ENCODE data around the gene PRMT3. TPM values are rescaled to one million over a fixed set of nuclear protein-coding genes. Genes with fewer than 3 reads are reported as not detected.

Gene PRMT3
- total and polyA plus RNA-seq, 10 donors: 6.9 to 20.7 (median 13.8) TPM

- no peak for TF ChIP-seq CTCF (IDR thresholded peaks at IDR 0.05 in 8 of 11, conservative IDR thresholded peaks at IDR 0.05 in 3 of 11)
- no peak for TF ChIP-seq POLR2A (IDR thresholded peaks at IDR 0.05)
- TF ChIP-seq POLR2AphosphoS5 (IDR thresholded peaks at IDR 0.05): no peak
- Histone ChIP-seq H3K36me3 (no peaks in the 10 kb centered on the region), H3K4me3 (no peak overlapping the region), H3K9me3 (no peaks in the 10 kb centered on the region), H3K4me1 (no peaks in the 10 kb centered on the region), H3K27me3 (replicated peaks in 1 of 7) (peaks cover 0 to 2% (median 0%) of the 10 kb centered on the region in 7 donors), H3K27ac (no peak overlapping the region)
- 92 to 96% (median 92%) methylated on average over 7 of the region's 7 CpGs for WGBS, 5 donors
- intact Hi-C loops (cut with DNase I; ENCODE audit: low total_unique reads): no loop called here
- DNase-seq: no peak
Measured at GRCh38 chr11:20518323-20518834, 130.9 kb downstream of the PRMT3 start.

GRCh38 chr11:20522536-20522935, 135.0 kb downstream of the PRMT3 start:
- Histone ChIP-seq H3K27ac (no peak overlapping the region), H3K4me3 (no peak overlapping the region), H3K9me3 (no peaks in the 10 kb centered on the region), H3K27me3 (replicated peaks in 1 of 7) (peaks cover 0 to 4% (median 0%) of the 10 kb centered on the region in 7 donors), H3K36me3 (no peaks in the 10 kb centered on the region), H3K4me1 (no peaks in the 10 kb centered on the region)
- 32 to 49% (median 37%) methylated on average over 1 of the region's 1 CpG for WGBS, 5 donors
- intact Hi-C loops (cut with DNase I; ENCODE audit: low total_unique reads): no loop called here
- no peak for TF ChIP-seq CTCF (IDR thresholded peaks at IDR 0.05 in 8 of 11, conservative IDR thresholded peaks at IDR 0.05 in 3 of 11)
- no peak for TF ChIP-seq POLR2A (IDR thresholded peaks at IDR 0.05)
- TF ChIP-seq POLR2AphosphoS5 (IDR thresholded peaks at IDR 0.05): no peak
- no peak for DNase-seq

GRCh38 chr11:20529757-20530156, 142.2 kb downstream of the PRMT3 start:
- peaks cover 0 to 5% (median 0%) of the 10 kb centered on the region in 7 donors for H3K27me3 ChIP-seq (replicated peaks in 1 of 7)
- no peaks in the 10 kb centered on the region for H3K36me3 ChIP-seq
- no peak for DNase-seq
- intact Hi-C loops (cut with DNase I; ENCODE audit: low total_unique reads): no loop called here
- H3K9me3 ChIP-seq: no peaks in the 10 kb centered on the region
- H3K4me3 ChIP-seq: no peak overlapping the region
- no peak for TF ChIP-seq POLR2AphosphoS5 (IDR thresholded peaks at IDR 0.05)
- no peak for TF ChIP-seq POLR2A (IDR thresholded peaks at IDR 0.05)
- no peak for TF ChIP-seq CTCF (IDR thresholded peaks at IDR 0.05 in 8 of 11, conservative IDR thresholded peaks at IDR 0.05 in 3 of 11)
- H3K4me1 ChIP-seq: no peaks in the 10 kb centered on the region
- H3K27ac ChIP-seq: no peak overlapping the region
- WGBS, 5 donors: 76 to 86% (median 77%) methylated on average over 5 of the region's 5 CpGs

GRCh38 chr11:20530942-20531703, 143.6 kb downstream of the PRMT3 start:
- whole genome bisulfite sequencing, 5 donors: 47 to 54% (median 51%) methylated on average over 13 of the region's 13 CpGs
- Histone ChIP-seq H3K4me1 (no peaks in the 10 kb centered on the region), H3K9me3 (no peaks in the 10 kb centered on the region), H3K4me3 (no peak overlapping the region), H3K36me3 (no peaks in the 10 kb centered on the region), H3K27me3 (replicated peaks in 1 of 7) (peaks cover 0 to 12% (median 0%) of the 10 kb centered on the region in 7 donors), H3K27ac (no peak overlapping the region)
- no peak for DNase-seq
- TF ChIP-seq CTCF (IDR thresholded peaks at IDR 0.05 in 8 of 11, conservative IDR thresholded peaks at IDR 0.05 in 3 of 11) (no peak), POLR2AphosphoS5 (IDR thresholded peaks at IDR 0.05) (no peak), POLR2A (IDR thresholded peaks at IDR 0.05) (no peak)
- intact Hi-C loops (cut with DNase I; ENCODE audit: low total_unique reads): no loop called here

All from spleen (tissue), 11 donors.